Mesenchymal stem cell (in vitro differentiated cells and primary cell): ENCODE measurements around the gene PBRM1.

Source experiments
- DNase-seq: peaks from one replicate; pipeline ENCODE4 v3.0.0-alpha.2; 2013
- H2AFZ ChIP-seq: one replicate; pipeline ENCODE4 v1.6.1; 2013; ENCODE audit warnings: low read depth, mild to moderate bottlenecking, control low read depth, inconsistent platforms, low read length, moderate library complexity
- H2AK5ac ChIP-seq: 2 replicates; pipeline ENCODE4 v1.6.1; 2013; ENCODE audit warnings: low read length, moderate library complexity, mild to moderate bottlenecking, inconsistent platforms; ENCODE audit not compliant: severe bottlenecking
- H2BK120ac ChIP-seq: one replicate; pipeline ENCODE4 v1.6.1; 2013; ENCODE audit warnings: low read depth, mild to moderate bottlenecking, inconsistent platforms, low read length, moderate library complexity
- H2BK12ac ChIP-seq, 2 experiments: one replicate each; pipeline ENCODE4 v1.6.1; 2013; ENCODE audit warnings: inconsistent platforms in 2 of 2, low read length in 2 of 2, mild to moderate bottlenecking in 2 of 2, moderate library complexity in 2 of 2, control low read depth in 1 of 2
- H2BK15ac ChIP-seq: one replicate; pipeline ENCODE4 v1.6.1; 2013; ENCODE audit warnings: mild to moderate bottlenecking, low read depth, inconsistent platforms; ENCODE audit not compliant: poor library complexity, severe bottlenecking
- H2BK5ac ChIP-seq: 2 replicates; pipeline ENCODE4 v1.6.1; 2013; ENCODE audit warnings: low read depth, mild to moderate bottlenecking, low read length, control low read depth, inconsistent platforms; ENCODE audit not compliant: poor library complexity, severe bottlenecking
- H3K14ac ChIP-seq, 2 experiments: one replicate each; pipeline ENCODE4 v1.6.1; 2013; ENCODE audit warnings: inconsistent platforms in 2 of 2, low read length in 2 of 2, control low read depth in 1 of 2, mild to moderate bottlenecking in 1 of 2, moderate library complexity in 1 of 2
- H3K18ac ChIP-seq, 2 experiments: one replicate each; pipeline ENCODE4 v1.6.1; 2013; ENCODE audit warnings: inconsistent platforms in 2 of 2, low read length in 2 of 2, control low read depth in 1 of 2, low read depth in 1 of 2, mild to moderate bottlenecking in 1 of 2
- H3K23ac ChIP-seq, 2 experiments: one replicate each; pipeline ENCODE4 v1.6.1; 2013; ENCODE audit warnings: inconsistent platforms in 2 of 2, low read length in 2 of 2, mild to moderate bottlenecking in 2 of 2, moderate library complexity in 2 of 2, control low read depth in 1 of 2
- H3K27ac ChIP-seq: 2 replicates; pipeline ENCODE4 v1.5.1; 2013; ENCODE audit warnings: mild to moderate bottlenecking, moderate library complexity, low read length, control low read depth, inconsistent platforms; ENCODE audit not compliant: poor library complexity, severe bottlenecking
- H3K27me3 ChIP-seq, 2 experiments: 2 replicates each; pipeline versions ENCODE4 v1.6.1 to v1.7.0; 2013; ENCODE audit warnings: low read length in 2 of 2, mild to moderate bottlenecking in 2 of 2, moderate library complexity in 2 of 2, control low read depth in 1 of 2, inconsistent platforms in 1 of 2; ENCODE audit not compliant: control insufficient read depth in 1 of 2, insufficient read depth in 1 of 2
- H3K36me3 ChIP-seq, 2 experiments: 2 replicates each; pipeline versions ENCODE4 v1.6.1 to v1.7.0; 2013; ENCODE audit warnings: low read length in 2 of 2, control low read depth in 1 of 2, inconsistent platforms in 1 of 2, low read depth in 1 of 2, mild to moderate bottlenecking in 1 of 2; ENCODE audit not compliant: insufficient read depth in 2 of 2, control insufficient read depth in 1 of 2
- H3K4ac ChIP-seq, 2 experiments: one replicate each; pipeline ENCODE4 v1.6.1; 2013; ENCODE audit warnings: inconsistent platforms in 2 of 2, low read length in 2 of 2, mild to moderate bottlenecking in 2 of 2, moderate library complexity in 2 of 2, control low read depth in 1 of 2, low read depth in 1 of 2
- H3K4me1 ChIP-seq: 2 replicates; pipeline ENCODE4 v1.6.1; 2013; ENCODE audit warnings: low read depth, low read length, control low read depth; ENCODE audit not compliant: control insufficient read depth, insufficient read depth
- H3K4me2 ChIP-seq: 2 replicates; pipeline ENCODE4 v1.6.1; 2013; ENCODE audit warnings: low read length, mild to moderate bottlenecking, inconsistent platforms; ENCODE audit not compliant: poor library complexity, severe bottlenecking
- H3K4me3 ChIP-seq, 2 experiments: 2 replicates each; pipeline versions ENCODE4 v1.5.1 to v1.7.0; 2013; ENCODE audit warnings: low read length in 2 of 2, mild to moderate bottlenecking in 2 of 2, control low read depth in 1 of 2, low read depth in 1 of 2; ENCODE audit not compliant: insufficient read depth in 1 of 2
- H3K79me1 ChIP-seq: replicated peaks from 2 replicates; pipeline ENCODE4 v1.6.1; 2013; ENCODE audit warnings: mild to moderate bottlenecking, control low read depth, low read length, inconsistent platforms; ENCODE audit not compliant: poor library complexity, severe bottlenecking
- H3K9ac ChIP-seq: 2 replicates; pipeline ENCODE4 v1.7.0; 2013; ENCODE audit warnings: mild to moderate bottlenecking, low read length, moderate library complexity
- H3K9me3 ChIP-seq: 2 replicates; pipeline ENCODE4 v1.7.0; 2013; ENCODE audit warnings: mild to moderate bottlenecking, low read length; ENCODE audit not compliant: control insufficient read depth
- H4K8ac ChIP-seq: one replicate; pipeline ENCODE4 v1.6.1; 2013; ENCODE audit warnings: inconsistent platforms, mild to moderate bottlenecking, low read length, moderate library complexity
- H4K91ac ChIP-seq: one replicate; pipeline ENCODE4 v1.6.1; 2013; ENCODE audit warnings: mild to moderate bottlenecking, low read length, inconsistent platforms
- WGBS: methylation state at CpG from one replicate; pipeline ENCODE4 v1.1.7; 2013; ENCODE audit warnings: mixed read lengths; 5-methylcytosine and 5-hydroxymethylcytosine counted together

Gene PBRM1

GRCh38 chr3:52606373-52607085 lies 79.2 kb downstream of the PBRM1 start:
- Histone ChIP-seq H3K23ac (no peak overlapping the region), H3K4me3 (no peak overlapping the region), H3K4me1 (no peaks in the 10 kb centered on the region), H4K91ac (no peak overlapping the region), H2AFZ (no peak overlapping the region), H4K8ac (no peak overlapping the region), H3K27me3 (no peaks in the 10 kb centered on the region), H3K9me3 (peaks cover 12% of the 10 kb centered on the region), H3K4ac (no peak overlapping the region), H2BK5ac (no peak overlapping the region), H3K9ac (no peak overlapping the region), H2BK12ac (no peak overlapping the region), H3K36me3 (peaks cover 18 to 92% of the 10 kb centered on the region in 2 experiments), H3K4me2 (peak overlapping the region; percentile 18), H3K18ac (no peak overlapping the region), H3K79me1 (peaks cover 30% of the 10 kb centered on the region), H2AK5ac (no peak overlapping the region), H3K27ac (peak overlapping the region; percentile 29), H2BK15ac (no peak overlapping the region), H2BK120ac (no peak overlapping the region), H3K14ac (no peak overlapping the region)
- WGBS, result 100% methylated on average over 1 of the region's 5 CpGs
- DNase-seq, result peak; percentile 22

GRCh38 chr3:52600258-52600657 lies 85.5 kb downstream of the PBRM1 start:
- Histone ChIP-seq H3K4me1 (no peaks in the 10 kb centered on the region), H3K9me3 (peaks cover 28% of the 10 kb centered on the region), H3K9ac (no peak overlapping the region), H4K8ac (no peak overlapping the region), H2AK5ac (no peak overlapping the region), H2BK12ac (no peak overlapping the region), H3K4ac (no peak overlapping the region), H4K91ac (no peak overlapping the region), H3K23ac (no peak overlapping the region), H3K27me3 (no peaks in the 10 kb centered on the region), H3K4me3 (no peak overlapping the region), H3K27ac (no peak overlapping the region), H3K4me2 (no peak overlapping the region), H3K18ac (no peak overlapping the region), H3K14ac (no peak overlapping the region), H3K36me3 (peaks cover 31 to 78% of the 10 kb centered on the region in 2 experiments), H2AFZ (no peak overlapping the region), H3K79me1 (peaks cover 29% of the 10 kb centered on the region), H2BK120ac (no peak overlapping the region), H2BK15ac (no peak overlapping the region), H2BK5ac (no peak overlapping the region)
- DNase-seq, result no peak

- H4K91ac ChIP-seq, result no peak overlapping the region
- no peak overlapping the region for H2BK15ac ChIP-seq
- H2AFZ ChIP-seq, result no peak overlapping the region
- H3K36me3 ChIP-seq, result peaks cover 24 to 63% of the 10 kb centered on the region in 2 experiments
- H3K14ac ChIP-seq, result no peak overlapping the region
- no peak overlapping the region for H3K4ac ChIP-seq
- H2BK120ac ChIP-seq, result no peak overlapping the region
- no peak overlapping the region for H2AK5ac ChIP-seq
- no peaks in the 10 kb centered on the region for H3K4me1 ChIP-seq
- peaks cover 19% of the 10 kb centered on the region for H3K9me3 ChIP-seq
- H2BK5ac ChIP-seq, result no peak overlapping the region
- peak overlapping the region; percentile 69 for H4K8ac ChIP-seq
- H3K23ac ChIP-seq, result no peak overlapping the region
- H3K4me3 ChIP-seq, result no peak overlapping the region
- peaks cover 18% of the 10 kb centered on the region for H3K79me1 ChIP-seq
- no peak overlapping the region for H3K18ac ChIP-seq
- no peak overlapping the region for H3K4me2 ChIP-seq
- no peaks in the 10 kb centered on the region for H3K27me3 ChIP-seq
- no peak overlapping the region for H3K27ac ChIP-seq
- no peak overlapping the region for H3K9ac ChIP-seq
- DNase-seq, result no peak
- no peak overlapping the region for H2BK12ac ChIP-seq
- WGBS, result 100% methylated on average over 3 of the region's 4 CpGs
Measured at GRCh38 chr3:52596658-52597265, 89.0 kb downstream of the PBRM1 start.

- Histone ChIP-seq H4K91ac (no peak overlapping the region), H2BK15ac (no peak overlapping the region), H3K9me3 (no peaks in the 10 kb centered on the region), H3K27me3 (no peaks in the 10 kb centered on the region), H3K14ac (no peak overlapping the region), H3K79me1 (peaks cover 10% of the 10 kb centered on the region), H3K4ac (no peak overlapping the region), H2AK5ac (no peak overlapping the region), H3K4me3 (no peak overlapping the region), H2BK12ac (no peak overlapping the region), H3K23ac (no peak overlapping the region), H3K18ac (no peak overlapping the region), H4K8ac (no peak overlapping the region), H2BK120ac (no peak overlapping the region), H2BK5ac (no peak overlapping the region), H3K4me1 (no peaks in the 10 kb centered on the region), H2AFZ (no peak overlapping the region), H3K9ac (no peak overlapping the region), H3K36me3 (peaks cover 15 to 51% of the 10 kb centered on the region in 2 experiments), H3K4me2 (no peak overlapping the region), H3K27ac (no peak overlapping the region)
- no CpG with 5 or more reads among the region's 1 CpG for WGBS
- no peak for DNase-seq
Measured at GRCh38 chr3:52593103-52593502, 92.6 kb downstream of the PBRM1 start.
